Right lobe of liver (tissue), 6 donors: ENCODE results near the gene PDE1C. TPM values are rescaled to one million over a fixed set of nuclear protein-coding genes. Genes with fewer than 3 reads are reported as not detected.

Experiments
- ATAC-seq, 4 donors: fragments of 200-7000 bp; cut with Tn5 transposase; one replicate each; pipeline ENCODE4 v1.9.1; 2020; ENCODE audit warnings: mild to moderate bottlenecking in 4 of 4, moderate library complexity in 4 of 4
- DNase-seq, 3 donors: peaks; one replicate each; pipeline ENCODE4 v3.0.0-alpha.2; 2020
- H3K27ac ChIP-seq, 3 donors: fragments of 200-600 bp; one replicate each; pipeline ENCODE4 v1.8.0; 2022
- H3K27me3 ChIP-seq, 2 donors: fragments of 200-600 bp; one replicate each; pipeline ENCODE4 v1.8.0; 2022
- H3K36me3 ChIP-seq, 4 donors: fragments of 200-600 bp; sonication (generic) in 1 of 4; one replicate each; pipeline versions ENCODE4 v1.5.1 to v1.8.0; 2017 to 2022; ENCODE audit warnings: control low read depth in 1 of 4
- H3K4me1 ChIP-seq, 4 donors: fragments of 200-600 bp; sonication (generic) in 1 of 4; one replicate each; pipeline versions ENCODE4 v1.5.1 to v1.8.0; 2017 to 2022; ENCODE audit warnings: control low read depth in 1 of 4
- H3K4me3 ChIP-seq, 3 donors: fragments of 200-600 bp; one replicate each; pipeline ENCODE4 v1.8.0; 2022
- H3K9me3 ChIP-seq, 4 donors: fragments of 200-600 bp; sonication (generic) in 1 of 4; one replicate each; pipeline versions ENCODE4 v1.5.1 to v1.8.0; 2017 to 2022; ENCODE audit warnings: control low read depth in 1 of 4
- CTCF ChIP-seq, 4 donors: fragments of 200-600 bp in 3 of 4; fragments of 450-650 bp in 1 of 4; IDR thresholded peaks; one replicate each; pipeline versions ENCODE4 v1.5.1 to v1.8.0; 2016 to 2022; ENCODE audit warnings: antibody characterized with exemption in 4 of 4, mild to moderate bottlenecking in 2 of 4
- POLR2A ChIP-seq: fragments of 450-650 bp; IDR thresholded peaks from one replicate; pipeline ENCODE4 v1.6.1; 2017; ENCODE audit warnings: antibody characterized with exemption, mild to moderate bottlenecking
- WGBS: methylation state at CpG from one replicate; pipeline ENCODE4 v1.1.6; 2018; ENCODE audit warnings: low coverage, low lambda C conversion rate; ENCODE audit not compliant: insufficient coverage; ENCODE audit errors: missing lambda C conversion rate; 5-methylcytosine and 5-hydroxymethylcytosine counted together
- intact Hi-C, 2 donors: fragments of 100-400 bp; cut with DNase I; formaldehyde crosslinking; loops; one replicate each; pipeline versions ENCODE4 v1.11.2 to v1.14.1; 2022
- total RNA-seq, 6 experiments: library from RNA; depleted of rRNA in 2 of 6; stranded (reverse); fragments of >200 nt in 2 of 6; fragmentation: NEBNext Ultra II Directional in 3 of 6; extraction: Animal tissue kit (Norgen Biotek cat#: 25700) in 3 of 6; gene quantifications; one replicate each; pipeline versions ENCODE4 v1.1.0 to v1.2.4, GENCODE V29; 2016 to 2023
- donor health status: DM: no; HTN: yes; CAD: no.
- donor health status: DM: no; HTN: no; CAD: no.
- donor health status: DM: no; HTN: no; CAD: no.
- donor health status: DM: no; HTN: yes; CAD: no.
- donor health status: DM: no; HTN: yes; CAD: no.

The PDE1C gene
- total RNA-seq, 6 experiments from 2014 or later, result 0.02 TPM; not detected in 5

DNA sequence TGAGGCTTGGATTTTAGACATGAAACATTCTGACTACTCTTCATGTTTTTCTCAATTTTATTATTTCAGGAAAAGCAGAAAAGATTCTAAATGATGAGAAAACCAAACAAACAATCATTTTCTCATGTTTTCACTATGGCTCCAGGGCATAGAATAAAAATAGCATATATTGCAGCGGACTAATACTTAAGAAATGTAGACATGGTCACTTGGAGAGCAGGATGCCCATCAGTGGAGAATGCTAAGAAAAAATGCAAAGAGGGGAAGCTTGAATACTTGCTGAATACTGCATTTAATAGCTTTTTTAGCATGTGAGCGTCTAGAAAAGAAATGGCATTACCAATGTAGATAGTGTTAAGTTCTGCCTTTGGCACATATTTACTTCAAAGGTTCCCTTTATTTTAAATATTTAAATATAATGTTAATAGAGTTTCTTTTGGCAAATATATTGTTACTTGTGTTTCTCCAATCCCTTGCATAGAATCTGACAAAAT is 275.3 kb downstream of the PDE1C start:
- no peaks in the 10 kb centered on the region for H3K27me3 ChIP-seq
- H3K36me3 ChIP-seq, result no peaks in the 10 kb centered on the region
- intact Hi-C loops, result no loop called here
- ATAC-seq (no peak), DNase-seq (no peak)
- no peak for TF ChIP-seq CTCF (IDR thresholded peaks at IDR 0.05)
- TF ChIP-seq POLR2A, result no peak
- 37% methylated on average over 2 of the region's 2 CpGs for WGBS
- H3K4me3 ChIP-seq, result no peak overlapping the region
- no peaks in the 10 kb centered on the region for H3K9me3 ChIP-seq
- H3K4me1 ChIP-seq, result no peaks in the 10 kb centered on the region
- H3K27ac ChIP-seq, result no peak overlapping the region

GRCh38 chr7:31791881-31792280 is 278.3 kb downstream of the PDE1C start:
- intact Hi-C loops, result no loop called here
- no peak overlapping the region for H3K27ac ChIP-seq
- 28% methylated on average over 2 of the region's 2 CpGs for WGBS
- no peak overlapping the region for H3K4me3 ChIP-seq
- H3K4me1 ChIP-seq, result no peaks in the 10 kb centered on the region
- DNase-seq, result no peak
- no peaks in the 10 kb centered on the region for H3K9me3 ChIP-seq
- ATAC-seq, result no peak
- TF ChIP-seq POLR2A, result no peak
- TF ChIP-seq CTCF (IDR thresholded peaks at IDR 0.05), result no peak
- H3K27me3 ChIP-seq, result no peaks in the 10 kb centered on the region
- H3K36me3 ChIP-seq, result no peaks in the 10 kb centered on the region

DNA sequence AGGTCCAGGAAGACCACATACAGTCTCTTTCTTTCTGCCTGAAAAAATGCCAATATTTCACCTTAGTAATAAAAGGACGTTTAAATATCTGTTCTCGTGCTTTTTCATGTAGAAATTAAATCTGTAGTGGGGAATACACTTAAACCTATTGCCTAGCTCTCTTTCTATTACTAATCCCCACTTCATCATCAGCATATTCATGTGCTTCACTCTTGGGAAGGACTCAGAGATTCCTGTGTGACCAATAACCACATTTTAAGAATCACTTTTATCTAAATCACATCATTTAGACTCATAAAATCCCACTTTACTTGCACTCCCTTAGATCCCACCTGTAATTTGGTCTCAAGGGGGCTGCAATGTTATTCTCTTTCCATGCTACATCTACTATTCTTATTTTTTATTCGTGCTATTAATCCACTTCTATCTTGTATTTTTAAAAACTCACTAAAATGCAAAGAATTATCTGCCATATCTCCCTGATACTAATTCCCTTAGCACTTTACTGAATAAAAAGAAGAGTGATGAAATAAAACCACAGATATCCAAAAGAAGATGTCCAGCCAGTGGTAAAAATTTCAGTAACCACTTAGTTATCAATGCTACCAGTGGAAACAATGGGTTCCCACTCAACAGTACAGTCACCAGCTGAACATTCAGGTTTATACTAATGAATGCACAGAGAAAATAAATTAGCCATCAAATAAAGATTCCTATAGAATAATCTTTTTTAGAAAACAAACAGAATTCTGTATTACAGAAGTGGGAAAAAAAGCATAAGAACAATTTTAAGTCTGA is 281.1 kb downstream of the PDE1C start:
- no peaks in the 10 kb centered on the region for H3K27me3 ChIP-seq
- H3K36me3 ChIP-seq, result no peaks in the 10 kb centered on the region
- intact Hi-C loops, result no loop called here
- H3K4me3 ChIP-seq, result no peak overlapping the region
- ATAC-seq, result no peak
- no peak for DNase-seq
- no peak for TF ChIP-seq CTCF (IDR thresholded peaks at IDR 0.05)
- no peaks in the 10 kb centered on the region for H3K4me1 ChIP-seq
- no peaks in the 10 kb centered on the region for H3K9me3 ChIP-seq
- WGBS, result 42% methylated on average over 3 of the region's 3 CpGs
- H3K27ac ChIP-seq, result no peak overlapping the region

- WGBS, result 63% methylated on average over 1 of the region's 1 CpG
- DNase-seq, result no peak
- ATAC-seq, result no peak
- H3K4me1 ChIP-seq, result no peaks in the 10 kb centered on the region
- H3K27me3 ChIP-seq, result no peaks in the 10 kb centered on the region
- intact Hi-C loops, result no loop called here
- no peaks in the 10 kb centered on the region for H3K36me3 ChIP-seq
- H3K9me3 ChIP-seq, result no peaks in the 10 kb centered on the region
- no peak overlapping the region for H3K4me3 ChIP-seq
- TF ChIP-seq CTCF (IDR thresholded peaks at IDR 0.05) (no peak), POLR2A (no peak)
- H3K27ac ChIP-seq, result no peak overlapping the region
These were observed 281.8 kb downstream of the PDE1C start for GRCh38 chr7:31788445-31788844.
